Esophagus squamous epithelium (tissue), 4 donors: ENCODE results near the gene PPM1K.

ENCODE experiments used
- CTCF ChIP-seq, 6 experiments: fragments of 450-650 bp in 4 of 6; fragments of 200-600 bp in 2 of 6; sonication (generic) in 2 of 6; IDR thresholded peaks; one replicate each; pipeline ENCODE4 v1.5.1; 2016 to 2019; ENCODE audit warnings: antibody characterized with exemption in 6 of 6, mild to moderate bottlenecking in 4 of 6, moderate library complexity in 4 of 6
- POLR2A ChIP-seq, 4 donors: fragments of 450-650 bp; IDR thresholded peaks; one replicate each; pipeline ENCODE4 v1.6.1; 2017; ENCODE audit warnings: antibody characterized with exemption in 4 of 4, mild to moderate bottlenecking in 4 of 4, moderate library complexity in 3 of 4

DNA sequence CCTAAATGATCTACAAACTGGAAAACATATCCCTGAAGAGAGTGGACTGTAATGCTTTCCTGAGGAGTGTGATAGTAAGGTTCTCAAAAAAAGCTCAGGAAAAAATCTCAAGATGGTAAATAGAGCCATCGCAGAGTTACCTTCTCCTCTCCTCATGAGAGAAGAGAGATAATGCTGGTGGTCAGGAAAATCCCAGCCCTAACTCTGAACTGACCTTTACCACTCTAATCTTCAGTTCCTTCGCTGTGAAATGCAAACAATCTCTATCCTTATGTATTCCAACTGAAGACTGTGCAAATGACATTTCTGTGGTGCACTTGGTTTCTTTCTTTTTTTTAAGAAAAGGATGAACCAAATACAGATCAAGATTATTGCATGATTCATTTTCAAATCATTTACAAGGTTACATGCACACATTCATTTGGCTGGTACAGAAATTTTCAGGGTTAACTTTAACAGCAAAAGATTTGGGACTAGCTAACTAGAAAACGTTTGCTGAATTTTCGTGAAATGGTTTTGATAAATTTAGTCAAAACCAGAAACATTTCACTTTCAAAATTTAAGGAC, 8.3 kb downstream of the PPM1K start:
- TF ChIP-seq CTCF (IDR thresholded peaks at IDR 0.05), result no peak
- TF ChIP-seq POLR2A (IDR thresholded peaks at IDR 0.05), result no peak
